GM21717 (cell line): Measurements from ENCODE around the gene KMT2D.

Source experiments
- ATAC-seq: cut with Tn5 transposase; IDR thresholded peaks from one replicate; pipeline ENCODE4 v1.9.1; 2021; ENCODE audit warnings: mild to moderate bottlenecking, moderate library complexity; ENCODE audit not compliant: unreplicated experiment

KMT2D gene

GRCh38 chr12:49020441-49020840 is 40.2 kb downstream of the KMT2D start:
- no peak for ATAC-seq

DNA sequence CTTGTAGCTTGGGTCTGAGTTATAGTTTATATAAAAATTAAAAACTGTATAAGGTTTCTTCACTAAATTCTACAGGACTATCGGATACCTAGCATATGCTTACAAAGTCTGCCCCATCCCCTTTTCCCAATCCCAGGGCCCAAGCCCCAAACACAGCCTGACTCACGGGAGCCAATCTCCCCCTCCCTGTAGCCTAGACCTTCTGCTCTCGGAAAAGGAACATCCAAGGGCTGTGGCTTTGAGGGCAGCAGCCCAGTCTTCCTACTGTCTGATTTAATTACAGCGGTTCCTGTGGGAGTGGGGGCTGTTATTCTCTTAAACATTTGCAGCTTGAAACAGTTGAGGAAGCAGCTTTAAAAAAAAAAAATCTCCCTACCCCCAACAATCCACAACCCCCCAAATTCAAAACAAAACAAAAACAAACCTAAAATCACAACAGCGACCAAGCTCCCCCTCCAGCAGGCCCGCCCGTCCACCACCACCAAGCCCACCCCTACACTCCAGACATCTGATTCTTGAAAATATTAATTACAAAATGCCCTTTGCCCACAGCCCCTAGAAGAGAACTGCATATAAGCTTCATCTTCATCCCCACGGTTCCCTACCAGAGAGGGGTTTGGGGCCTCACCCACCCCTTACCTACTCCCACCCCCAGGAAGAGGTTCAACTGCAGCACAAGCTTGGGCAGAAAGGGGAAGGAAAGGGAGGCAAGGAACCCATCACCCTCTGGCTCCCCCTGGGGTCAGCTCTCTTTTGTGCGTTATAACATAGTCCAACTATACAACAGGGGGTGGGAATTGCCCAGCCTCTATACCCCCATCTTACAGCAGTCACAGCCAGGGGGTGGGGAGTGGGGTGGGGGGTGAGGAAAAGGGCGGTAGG is 40.9 kb downstream of the KMT2D start:
- ATAC-seq: no peak

DNA sequence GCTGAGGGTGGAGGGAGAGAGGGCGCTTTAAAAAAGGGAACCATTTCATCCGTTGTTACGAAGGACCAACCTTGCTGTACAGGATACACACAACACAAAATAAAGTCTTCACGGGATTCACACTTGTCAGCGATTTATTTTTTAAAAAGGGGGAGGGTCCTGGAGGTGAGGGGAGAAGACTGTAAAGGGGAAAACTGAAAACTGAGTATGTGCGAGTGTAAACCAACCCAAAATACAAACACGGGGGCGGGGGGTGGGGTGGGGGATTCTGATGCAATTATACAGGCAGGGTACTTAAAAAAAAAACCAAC is 41.5 kb downstream of the KMT2D start:
- ATAC-seq: peak; percentile 18

GRCh38 chr12:49018261-49019119 is 42.1 kb downstream of the KMT2D start, which contains the start of gene PRKAG1:
PRKAG1 (minus strand) TSS chr12:49018776; CDS start chr12:49018740, 36 bp downstream.
- ATAC-seq: peak; percentile 75

DNA sequence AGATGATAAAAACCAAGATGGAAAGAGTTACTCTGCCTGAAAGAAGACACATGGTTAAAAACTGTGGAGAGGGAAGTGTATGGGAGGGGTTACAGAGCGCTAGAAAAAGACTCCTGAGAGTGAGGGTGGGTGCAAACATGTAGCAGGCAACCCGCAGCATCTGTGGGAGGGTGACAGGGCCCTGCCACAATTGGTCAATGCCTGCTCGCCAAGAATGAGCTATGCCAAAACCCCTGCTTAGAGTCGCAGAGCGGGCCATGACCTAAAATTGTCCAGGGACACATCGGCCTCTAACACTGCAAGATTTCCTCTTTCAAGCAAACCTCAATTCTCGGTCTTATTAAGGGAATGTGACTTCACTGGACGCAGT is 42.7 kb downstream of the KMT2D start:
- peak; percentile 11 for ATAC-seq

DNA sequence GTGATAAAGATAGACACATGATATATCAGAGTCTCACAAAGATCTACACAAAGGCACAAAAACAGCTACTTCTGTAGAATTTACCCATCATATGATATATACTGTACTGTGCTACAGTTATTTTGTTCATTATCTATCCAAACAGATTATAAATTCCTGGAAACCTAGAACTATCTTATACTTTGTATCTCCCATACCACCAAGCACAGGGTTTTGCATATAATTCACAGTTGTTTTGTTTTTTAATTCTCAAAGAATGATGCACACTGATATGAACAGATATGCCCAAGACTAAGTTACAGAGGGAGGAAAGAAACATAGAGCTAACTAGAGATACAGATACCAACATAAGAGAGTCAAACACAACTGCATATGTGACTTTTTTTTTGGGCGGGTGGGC is 45.4 kb downstream of the KMT2D start:
- ATAC-seq: no peak

DNA sequence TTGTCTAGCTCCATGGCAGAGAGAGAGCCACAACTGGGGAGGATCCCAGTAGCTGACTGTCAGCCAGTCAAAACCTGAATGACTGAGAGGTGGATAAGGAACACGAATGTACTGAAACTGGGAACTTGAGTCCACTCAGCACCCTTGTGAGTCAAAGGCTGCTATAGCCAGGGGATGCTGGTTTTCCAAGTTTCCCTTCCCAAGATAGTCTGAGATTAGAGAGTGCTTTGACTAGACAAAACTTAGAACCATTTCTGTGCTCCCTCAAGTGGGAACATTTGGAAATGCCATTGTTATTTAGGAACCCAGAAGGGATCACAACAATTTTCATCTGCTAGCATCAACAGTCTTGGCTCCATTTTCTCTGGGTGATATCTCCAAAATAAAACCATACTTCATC is 46.0 kb downstream of the KMT2D start:
- ATAC-seq: no peak

GRCh38 chr12:49013428-49013827 is 47.2 kb downstream of the KMT2D start:
- ATAC-seq: no peak

- no peak for ATAC-seq
Measured at GRCh38 chr12:49012739-49013138, 47.9 kb downstream of the KMT2D start.
